GM10248 (cell line): Measurements from ENCODE around the gene CD244.

Experiments
- CTCF ChIA-PET: fragments of 300-600 bp; sonication (Branson Sonifier 250); formaldehyde crosslinking; extraction: SDS; loops from one replicate; lab custom pipeline; 2021; ENCODE audit warnings: antibody characterized with exemption; lab: Yijun Ruan, JAX
- POLR2A ChIA-PET: fragments of 350-650 bp; sonication (Branson Sonifier 250); formaldehyde crosslinking; extraction: SDS; loops from one replicate; lab custom pipeline; 2020; ENCODE audit warnings: antibody characterized with exemption; lab: Yijun Ruan, JAX
- DNase-seq: peaks from one replicate; pipeline ENCODE4 v3.0.0; 2012; ENCODE audit errors: extremely low spot score
- TF ChIP-seq, protein P1 (sequence below): IDR thresholded peaks from 2 replicates; pipeline ENCODE4 v1.5.1; 2012; ENCODE audit warnings: mild to moderate bottlenecking, low read depth; ENCODE audit errors: extremely low read depth, missing control alignments, control extremely low read depth

The CD244 gene

DNA sequence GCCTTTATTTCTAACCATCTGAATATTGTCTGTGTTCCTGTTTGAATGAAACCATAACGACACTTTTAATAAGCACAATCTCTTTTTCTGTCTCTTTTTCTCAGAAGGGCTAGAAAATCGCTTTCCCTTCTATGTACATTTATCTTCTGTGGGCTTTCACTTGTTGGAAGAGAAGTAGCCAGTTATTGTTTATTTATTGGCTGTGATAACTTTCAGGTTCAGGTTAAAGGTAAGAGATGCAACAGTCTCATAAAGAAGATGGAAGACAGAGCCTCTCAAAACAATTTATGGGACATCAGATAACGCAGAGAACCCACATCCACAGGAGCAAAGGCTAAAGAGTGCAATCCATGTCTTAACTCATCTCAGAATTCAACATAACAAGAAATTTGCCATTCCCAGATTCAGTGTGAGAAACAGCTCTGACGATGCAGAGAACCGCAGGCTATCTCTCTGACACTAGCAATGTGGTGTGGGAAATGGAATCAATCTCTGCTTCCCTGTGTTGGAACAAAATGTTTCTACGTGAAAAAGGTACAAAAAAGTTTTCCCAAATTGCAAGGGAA, 4.1 kb upstream of the CD244 start:
- TF ChIP-seq, protein P1, sequence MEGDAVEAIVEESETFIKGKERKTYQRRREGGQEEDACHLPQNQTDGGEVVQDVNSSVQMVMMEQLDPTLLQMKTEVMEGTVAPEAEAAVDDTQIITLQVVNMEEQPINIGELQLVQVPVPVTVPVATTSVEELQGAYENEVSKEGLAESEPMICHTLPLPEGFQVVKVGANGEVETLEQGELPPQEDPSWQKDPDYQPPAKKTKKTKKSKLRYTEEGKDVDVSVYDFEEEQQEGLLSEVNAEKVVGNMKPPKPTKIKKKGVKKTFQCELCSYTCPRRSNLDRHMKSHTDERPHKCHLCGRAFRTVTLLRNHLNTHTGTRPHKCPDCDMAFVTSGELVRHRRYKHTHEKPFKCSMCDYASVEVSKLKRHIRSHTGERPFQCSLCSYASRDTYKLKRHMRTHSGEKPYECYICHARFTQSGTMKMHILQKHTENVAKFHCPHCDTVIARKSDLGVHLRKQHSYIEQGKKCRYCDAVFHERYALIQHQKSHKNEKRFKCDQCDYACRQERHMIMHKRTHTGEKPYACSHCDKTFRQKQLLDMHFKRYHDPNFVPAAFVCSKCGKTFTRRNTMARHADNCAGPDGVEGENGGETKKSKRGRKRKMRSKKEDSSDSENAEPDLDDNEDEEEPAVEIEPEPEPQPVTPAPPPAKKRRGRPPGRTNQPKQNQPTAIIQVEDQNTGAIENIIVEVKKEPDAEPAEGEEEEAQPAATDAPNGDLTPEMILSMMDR = no peak
- CTCF ChIA-PET = interaction anchor here (1.6 to 2.3 kb wide), 2 partner anchors 10 to 31 kb away, joined by 7 to 8 read pairs; no protein-coding TSS in a partner anchor
- no peak for DNase-seq
- POLR2A ChIA-PET = no interaction called here

DNA sequence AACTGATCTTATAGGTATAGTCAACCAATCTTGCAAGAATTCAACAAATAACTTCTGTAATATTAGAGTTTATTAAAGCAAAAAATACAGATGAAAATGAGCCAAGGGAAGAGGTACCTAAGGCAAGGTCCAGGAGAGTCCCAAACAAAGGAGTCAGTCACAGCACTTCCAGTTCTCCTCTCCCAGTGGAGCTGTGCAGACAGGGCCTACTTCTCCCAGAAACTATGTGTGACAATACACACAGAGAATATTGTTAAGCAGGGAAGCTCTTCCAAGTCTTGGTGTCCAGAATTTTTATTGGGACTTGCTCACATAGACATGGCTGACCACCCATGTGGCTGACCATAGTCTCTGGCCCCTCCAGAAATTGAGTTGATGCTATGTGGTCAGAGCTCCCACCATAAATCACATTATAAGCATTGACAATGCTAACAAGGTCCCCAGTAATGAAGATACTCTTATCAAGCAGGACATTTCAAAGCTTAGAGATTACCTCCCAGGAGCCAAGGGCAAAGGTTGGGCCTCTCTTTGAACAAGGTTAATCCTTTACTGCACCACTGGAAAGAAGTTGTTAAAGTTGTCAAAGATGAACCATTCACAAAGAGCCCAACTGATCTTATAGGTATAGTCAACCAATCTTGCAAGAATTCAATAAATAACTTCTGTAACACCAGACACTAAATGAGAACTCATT, 3.5 kb upstream of the CD244 start:
- TF ChIP-seq, protein P1 = no peak
- ChIA-PET CTCF (interaction anchor here (1.2 to 2.3 kb wide), 3 partner anchors 11 to 185 kb away, joined by 3 to 8 read pairs (median 7); no protein-coding TSS in a partner anchor), POLR2A (no interaction called here)
- DNase-seq = no peak

- ChIA-PET POLR2A (no interaction called here), CTCF (interaction anchor here (1.2 to 3.6 kb wide), 5 partner anchors 10 to 184 kb away, joined by 3 to 10 read pairs (median 7); no protein-coding TSS in a partner anchor)
- TF ChIP-seq, protein P1 = no peak
- no peak for DNase-seq
Measured at GRCh38 chr1:160865337-160865736, 2.6 kb upstream of the CD244 start.

DNA sequence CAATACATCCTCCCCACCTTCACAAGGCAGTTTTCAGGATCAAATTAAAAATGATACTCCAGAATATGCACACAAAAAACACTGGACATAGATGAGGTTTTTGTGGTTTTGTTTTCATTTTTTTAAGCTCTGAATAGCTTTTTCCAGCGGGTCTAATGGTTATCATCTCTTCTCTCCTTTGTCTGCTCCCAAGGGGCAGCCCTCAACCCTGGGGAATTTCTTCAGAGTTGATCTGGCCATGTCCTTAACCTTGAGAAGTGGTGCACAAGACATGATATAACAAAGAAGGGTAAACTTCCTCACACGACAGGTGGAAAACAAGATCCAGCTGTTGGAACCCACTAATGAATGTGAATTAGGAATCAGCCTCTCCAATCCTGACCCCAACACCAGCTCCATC, 1.5 kb upstream of the CD244 start:
- TF ChIP-seq, protein P1 = no peak
- CTCF ChIA-PET = interaction anchor here (1.1 to 4.6 kb wide), 7 partner anchors 8 to 96 kb away, joined by 3 to 38 read pairs (median 4); no protein-coding TSS in a partner anchor
- POLR2A ChIA-PET = no interaction called here
- DNase-seq = no peak

DNA sequence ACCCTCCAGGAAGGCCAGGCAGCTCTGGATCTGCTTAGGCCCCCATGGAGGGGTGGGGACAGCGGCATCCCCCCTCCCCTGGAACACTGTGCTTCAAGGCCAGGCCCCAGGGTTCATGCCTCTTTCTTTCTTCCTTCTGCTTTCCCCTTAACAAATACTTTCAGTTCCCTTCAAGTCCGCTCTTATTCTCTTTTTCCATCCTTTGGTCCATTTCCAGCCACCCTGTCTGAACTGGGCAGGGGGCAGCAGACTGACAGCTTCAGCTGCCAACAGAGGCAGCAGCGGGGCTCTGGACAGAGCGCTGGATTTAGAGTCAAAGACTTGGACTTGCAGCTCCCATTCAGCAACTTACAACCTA, 1.1 kb upstream of the CD244 start:
- ChIA-PET POLR2A (no interaction called here), CTCF (interaction anchor here (1.1 to 4.6 kb wide), 8 partner anchors 11 to 96 kb away, joined by 3 to 38 read pairs (median 4); no protein-coding TSS in a partner anchor)
- no peak for DNase-seq
- TF ChIP-seq, protein P1 = no peak

DNA sequence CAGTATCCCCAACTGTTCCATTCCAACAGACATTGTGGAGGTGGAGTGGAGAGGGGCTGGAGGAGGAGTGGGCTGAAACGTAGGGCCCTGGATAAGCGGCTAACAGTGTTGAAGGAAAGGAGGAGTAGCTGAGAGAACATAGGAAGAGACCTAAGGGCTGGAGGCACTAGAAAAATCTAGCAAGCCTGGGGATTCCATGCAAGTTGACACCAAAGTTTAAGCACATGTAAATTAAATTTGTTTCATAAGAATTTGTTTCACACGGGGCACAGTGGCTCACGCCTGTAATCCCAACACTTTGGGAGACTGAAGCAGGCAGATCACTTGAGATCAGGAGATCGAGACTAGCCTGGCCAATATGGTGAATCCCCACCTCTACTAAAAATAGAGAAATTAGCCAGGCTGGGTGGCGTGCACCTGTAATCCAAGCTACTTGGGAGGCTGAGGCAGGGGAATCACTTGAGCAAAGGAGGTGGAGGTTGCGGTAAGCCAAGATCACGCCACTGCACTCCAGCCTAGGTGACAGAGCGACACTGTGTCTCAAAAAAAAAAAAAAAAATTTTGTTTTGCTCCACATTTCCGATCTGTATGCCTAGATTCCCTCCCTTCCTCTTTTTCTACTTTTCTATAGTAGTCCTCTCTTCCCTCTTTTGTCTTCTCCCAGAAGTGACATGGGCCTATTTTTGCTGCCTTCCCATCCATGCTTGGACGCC, 530 bp upstream of the CD244 start:
- POLR2A ChIA-PET = no interaction called here
- TF ChIP-seq, protein P1 = no peak
- DNase-seq = no peak
- CTCF ChIA-PET = interaction anchor here (0.8 to 4.6 kb wide), 14 partner anchors 10 to 188 kb away, joined by 3 to 38 read pairs (median 4); partner anchors contain the start of gene ITLN1
